Suppressor macrophage treated with lipopolysaccharide for 4 hours (primary cell): ENCODE results near the gene NECTIN1.

Source experiments
- DNase-seq: peaks from one replicate; pipeline ENCODE4 v3.0.0-alpha.2; 2020

The NECTIN1 gene

DNA sequence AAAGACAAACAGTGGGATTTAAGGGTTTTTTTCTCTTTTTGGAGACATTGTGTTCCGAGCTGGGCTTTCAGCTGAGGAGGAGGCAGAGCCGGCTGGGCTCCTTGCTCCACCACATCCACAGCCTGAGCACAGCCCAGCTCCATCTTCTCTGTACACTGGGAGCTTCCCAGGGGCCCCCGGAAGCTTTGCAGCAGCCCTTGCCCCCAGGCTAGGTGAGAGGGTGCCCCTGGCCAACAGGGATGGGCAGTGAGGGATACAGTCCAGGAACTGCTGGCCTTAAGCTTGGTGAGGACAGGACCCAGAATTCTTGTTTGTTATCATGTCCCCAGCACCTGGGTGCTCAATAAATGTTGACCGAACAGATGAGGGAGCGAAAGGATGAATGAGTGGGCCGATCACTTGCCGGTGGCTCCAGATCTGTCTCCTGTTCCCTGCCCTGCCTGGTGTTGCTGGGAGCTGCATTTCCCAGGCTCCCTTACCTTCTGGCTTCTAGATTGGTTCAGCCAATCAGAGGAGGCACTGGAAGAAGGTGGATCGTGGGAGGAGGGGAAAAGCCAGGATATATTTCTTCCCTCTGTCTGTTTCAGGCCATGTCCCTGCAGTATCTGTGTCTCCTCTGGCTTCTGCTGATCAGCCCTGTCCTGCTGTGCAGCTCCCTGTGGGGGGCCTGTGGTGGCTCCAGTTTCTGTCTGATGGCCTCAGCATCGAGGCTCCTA lies 26.5 kb upstream of the NECTIN1 start:
- DNase-seq = no peak

DNA sequence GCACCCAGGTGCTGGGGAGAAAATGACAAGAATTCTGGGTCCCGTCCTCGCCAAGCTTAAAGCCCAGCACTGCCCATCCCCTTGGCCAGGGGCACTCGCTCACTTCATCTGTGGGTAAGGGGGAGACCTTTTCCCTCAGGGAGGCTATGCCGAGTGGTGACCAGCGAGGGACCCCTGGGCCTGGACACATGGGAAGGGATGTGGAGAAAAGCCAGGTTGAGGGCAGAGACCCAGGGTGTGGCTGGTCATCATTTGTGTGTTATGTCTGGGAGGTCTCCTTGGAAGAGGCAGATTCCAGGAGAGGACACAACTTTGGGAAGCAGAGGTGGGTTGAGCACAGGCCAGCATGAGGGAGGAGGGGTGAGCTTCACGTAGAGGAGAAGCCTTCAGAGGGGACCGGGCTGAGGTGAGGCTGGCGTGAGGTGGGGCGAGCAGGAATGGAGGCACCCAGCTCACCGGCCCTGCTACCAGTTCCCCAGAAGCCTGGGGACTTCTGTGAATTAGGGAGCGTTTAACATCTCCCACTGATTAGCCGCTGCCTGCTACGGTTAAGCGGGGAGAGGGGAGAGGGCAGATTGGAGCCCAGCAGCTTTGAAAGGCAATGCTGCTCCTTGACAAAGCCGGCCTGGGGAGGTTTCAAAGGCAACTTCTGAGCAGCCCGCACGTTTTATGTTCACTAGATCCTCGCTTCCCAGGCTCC lies 25.8 kb upstream of the NECTIN1 start:
- no peak for DNase-seq

DNA sequence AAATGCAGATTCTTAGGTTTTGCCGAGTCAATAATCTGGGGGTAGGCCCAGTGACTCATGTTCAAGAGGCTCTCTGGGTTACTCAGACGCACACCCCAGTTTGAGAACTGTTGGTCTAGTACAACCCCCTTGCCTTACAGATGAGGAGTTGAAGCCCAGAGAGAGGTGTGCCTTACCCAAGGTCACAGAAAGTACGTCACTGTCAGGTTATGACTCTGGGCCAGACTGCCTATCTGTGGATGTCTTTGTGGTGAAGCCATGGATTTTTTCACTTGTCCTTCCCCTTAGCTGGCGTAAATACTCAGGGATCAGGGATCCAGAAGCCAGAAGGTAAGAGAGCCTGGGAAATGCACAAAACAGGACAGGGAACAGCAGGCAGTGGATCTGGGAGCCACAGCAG lies 25.2 kb upstream of the NECTIN1 start:
- no peak for DNase-seq

DNA sequence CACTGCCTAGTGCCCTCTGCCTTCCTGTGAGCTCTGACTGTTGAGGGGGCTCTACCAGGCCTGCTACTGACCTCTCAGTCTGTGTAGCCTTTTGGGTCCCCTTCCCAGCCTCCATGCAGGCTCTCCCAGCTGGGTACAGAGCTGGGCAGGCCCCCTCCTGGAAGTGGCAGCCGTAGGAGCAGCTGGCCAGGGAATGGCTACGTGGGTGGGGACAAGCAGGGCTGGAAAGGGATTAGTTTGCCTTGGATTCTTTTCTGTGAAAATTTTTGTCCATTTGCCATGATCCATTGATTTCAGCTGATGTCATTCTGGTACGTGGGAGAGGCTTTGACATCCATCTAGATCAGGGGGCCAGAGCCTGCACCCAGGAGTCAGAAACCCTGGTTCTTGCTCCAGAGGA lies 23.9 kb upstream of the NECTIN1 start:
- no peak for DNase-seq

DNA sequence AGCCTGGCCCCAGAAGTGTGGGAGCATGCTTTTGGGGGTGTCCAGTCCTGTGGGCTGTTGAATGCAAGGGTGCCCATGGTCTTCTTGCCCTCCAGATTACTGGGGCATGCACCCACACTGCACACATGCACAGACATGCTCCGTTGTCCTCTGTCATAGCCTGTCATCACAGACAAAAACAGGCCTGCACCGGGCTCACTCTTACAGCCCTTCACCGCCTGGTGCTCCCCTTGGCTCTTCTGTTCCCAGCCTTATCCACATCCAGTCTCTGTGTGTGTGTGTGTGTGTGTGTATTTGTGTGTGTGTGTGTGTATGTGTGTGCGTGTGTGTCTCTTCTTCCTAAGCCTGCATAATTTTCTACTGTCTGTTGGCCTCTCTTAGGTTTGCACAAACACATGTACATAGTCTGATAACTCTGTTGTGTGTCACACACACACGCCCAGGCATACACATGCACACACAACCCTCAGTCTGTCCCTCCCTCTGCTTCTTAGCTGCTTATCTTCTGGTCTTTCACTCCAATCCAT lies 23.4 kb upstream of the NECTIN1 start:
- DNase-seq = no peak

DNA sequence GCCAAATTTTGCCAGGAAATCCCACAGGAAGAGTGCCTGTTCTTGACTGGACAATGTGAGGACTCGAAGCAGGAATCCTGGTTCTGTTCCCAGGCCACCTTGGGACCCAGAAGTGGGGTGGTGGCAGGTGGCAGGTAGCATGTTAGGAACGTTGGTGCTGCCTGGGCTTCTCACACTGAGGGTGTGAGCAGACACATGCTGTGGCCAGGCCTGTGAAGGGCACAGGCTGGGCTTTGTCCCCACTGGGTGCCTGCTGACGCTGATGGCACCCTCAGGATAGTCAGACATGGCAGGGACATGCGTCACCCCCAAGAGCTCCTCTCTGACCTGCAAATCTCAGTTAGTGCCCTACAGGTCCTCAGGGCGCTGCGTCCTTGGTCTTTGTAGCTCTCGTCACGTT lies 21.1 kb upstream of the NECTIN1 start:
- DNase-seq = no peak

DNA sequence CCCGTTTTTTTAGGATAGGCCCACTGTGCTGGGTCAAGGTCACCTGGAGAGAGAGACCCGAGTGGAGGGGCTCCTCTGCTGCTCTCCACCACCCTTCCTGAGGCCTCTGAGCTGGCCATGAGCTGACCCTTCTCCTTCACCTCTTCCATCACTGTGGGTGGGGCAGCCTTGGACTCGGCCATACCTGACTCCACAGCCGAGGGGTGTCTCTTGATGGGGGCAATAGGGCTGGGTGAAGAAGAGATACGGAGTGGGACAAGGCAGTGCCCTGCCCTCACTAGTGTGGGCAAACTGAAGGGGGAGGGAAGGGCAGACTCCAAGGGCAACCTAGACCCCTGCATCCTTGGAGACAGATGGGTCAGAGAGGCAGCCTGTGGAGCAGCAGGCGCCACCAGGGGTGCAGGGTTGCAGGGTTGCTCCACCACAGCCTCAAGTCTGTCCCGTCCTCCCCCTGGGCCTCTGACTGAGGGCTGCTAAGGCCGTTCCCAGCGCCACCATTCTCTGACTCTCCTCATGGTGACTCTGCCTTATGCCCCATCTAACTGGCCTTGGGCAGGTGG lies 20.1 kb upstream of the NECTIN1 start:
- no peak for DNase-seq

DNA sequence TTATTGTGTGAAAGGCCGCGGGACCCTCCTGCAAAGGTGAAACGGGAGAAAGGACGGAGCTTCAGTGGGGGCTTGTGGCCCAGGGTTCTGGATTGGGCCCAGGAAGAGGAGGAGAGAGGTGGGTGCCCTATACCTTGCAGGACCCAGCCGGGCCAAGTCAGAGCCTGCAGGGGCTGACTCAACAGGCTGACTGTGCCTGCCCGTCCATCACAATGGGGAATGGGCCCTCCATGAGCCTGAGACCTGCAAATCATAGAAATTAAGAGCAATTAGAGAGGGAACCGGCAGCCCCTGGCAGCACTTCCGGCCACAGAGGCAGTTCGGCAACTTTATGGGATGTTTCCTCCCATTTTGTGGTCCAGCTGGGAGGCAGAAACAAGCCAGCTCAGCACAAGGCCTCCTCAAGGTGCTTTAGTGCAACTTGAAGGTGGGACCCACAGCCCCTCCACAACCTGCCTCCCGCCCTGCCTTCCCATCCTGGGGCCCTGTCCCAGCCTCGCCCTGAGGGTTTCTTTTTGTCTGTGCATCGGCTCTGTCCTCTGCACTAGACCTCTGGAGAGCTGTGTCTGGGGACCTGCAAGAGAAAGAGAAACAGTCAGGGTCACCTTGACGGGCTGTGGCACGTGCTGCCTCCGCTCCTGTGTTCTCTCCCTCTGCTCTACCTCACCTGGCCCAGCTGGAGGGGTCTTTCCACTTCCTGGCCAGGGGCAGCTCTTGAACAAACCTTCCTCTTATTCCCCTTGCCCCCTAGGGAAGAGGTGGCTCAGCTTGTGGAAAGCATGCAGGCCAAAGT lies 19.1 kb upstream of the NECTIN1 start:
- DNase-seq = no peak

DNA sequence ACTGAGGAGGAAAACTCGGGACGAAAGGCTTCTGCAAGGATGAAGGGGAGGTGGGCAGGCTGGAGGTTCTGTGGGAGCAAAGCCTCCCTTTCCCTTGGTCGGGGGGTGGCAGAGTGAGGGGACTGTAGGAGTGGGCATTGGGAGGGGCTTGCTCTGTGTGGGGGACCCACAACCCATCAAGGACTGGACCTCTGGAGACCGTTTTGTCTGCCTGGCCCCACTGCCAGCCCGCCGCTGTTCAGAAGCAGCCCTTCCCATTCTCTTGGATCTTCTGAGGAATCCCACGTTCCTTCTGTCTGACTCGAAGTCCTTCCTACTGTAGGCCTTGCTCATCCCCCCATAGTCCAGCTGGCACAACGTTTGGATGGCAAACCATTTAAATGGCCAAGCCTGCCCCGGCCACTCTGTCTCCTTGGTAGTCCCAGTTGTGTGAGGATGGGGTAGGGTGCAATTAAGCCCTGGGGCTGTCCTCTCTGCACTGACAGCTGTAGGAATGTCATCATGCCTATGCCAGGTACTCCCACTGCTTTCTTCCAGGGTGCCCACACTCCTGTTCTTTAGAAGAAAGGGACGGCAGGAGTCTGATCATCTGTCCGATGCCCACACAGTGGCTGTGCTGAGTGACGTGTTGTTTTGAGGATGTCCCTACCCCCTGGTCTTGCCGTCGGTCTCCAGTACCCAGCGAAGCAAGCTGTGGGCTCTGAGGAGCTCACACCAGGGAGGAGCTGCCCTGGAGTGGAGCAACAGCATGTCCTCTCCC lies 17.0 kb upstream of the NECTIN1 start:
- DNase-seq = no peak

DNA sequence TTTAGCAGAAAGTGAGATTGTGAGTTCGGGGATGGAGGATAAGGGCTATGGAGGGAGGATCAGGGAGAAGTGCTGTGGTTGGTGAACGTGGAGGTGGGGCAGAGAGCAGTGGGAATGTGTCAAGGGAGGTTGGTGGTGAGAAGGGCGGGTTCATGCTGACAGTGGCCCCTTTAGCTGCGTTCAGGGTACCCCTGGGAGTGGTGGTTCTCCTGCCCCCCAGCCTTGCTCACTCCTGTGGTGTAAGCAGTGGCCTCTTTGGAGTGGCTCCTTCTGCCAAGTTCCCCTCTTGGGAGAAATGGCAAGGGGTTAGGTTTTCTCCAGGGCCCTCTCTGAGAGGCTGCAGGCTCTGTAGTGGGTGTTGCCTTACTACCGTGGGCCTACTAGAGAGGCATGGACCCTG lies 16.1 kb upstream of the NECTIN1 start:
- DNase-seq = no peak

DNA sequence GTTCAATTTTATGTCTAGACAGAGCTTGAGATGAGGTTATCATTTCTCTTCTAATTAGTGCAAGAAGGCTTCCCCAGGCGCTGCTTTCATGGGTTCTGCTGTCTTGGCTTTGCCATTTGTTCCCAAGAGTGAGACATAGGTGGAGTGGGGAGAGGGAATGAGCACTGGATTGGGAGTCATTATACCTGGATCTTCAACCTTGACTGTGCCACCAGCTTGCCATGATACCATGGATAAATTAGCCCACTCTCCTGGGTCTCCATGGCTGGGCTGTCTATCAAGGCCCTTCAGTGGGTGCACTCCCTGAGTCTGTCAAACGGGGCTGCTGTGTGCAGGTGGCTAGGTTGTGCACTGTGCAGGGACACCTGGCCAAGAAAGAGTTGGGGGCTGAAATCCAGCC lies 15.6 kb upstream of the NECTIN1 start:
- DNase-seq = no peak

DNA sequence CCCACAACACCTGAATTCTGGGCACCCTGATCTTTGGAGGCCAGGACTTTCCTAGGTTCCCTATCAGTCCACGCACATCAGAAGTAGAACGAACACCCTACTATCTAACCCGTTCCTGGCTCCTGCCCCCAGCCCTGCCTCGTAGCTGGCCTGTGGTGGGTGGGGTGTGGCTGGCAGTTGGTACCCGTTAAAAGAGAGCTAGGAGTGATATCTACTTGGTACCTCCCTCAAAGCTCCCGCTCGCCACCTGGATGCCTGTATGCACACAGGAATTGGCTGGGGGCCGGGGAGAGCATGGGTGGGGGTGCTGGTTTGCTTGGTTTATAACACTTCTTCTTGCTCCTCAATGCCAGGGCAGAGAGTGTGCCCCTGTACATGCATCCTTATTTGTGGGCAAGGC lies 14.0 kb upstream of the NECTIN1 start:
- DNase-seq = no peak

DNA sequence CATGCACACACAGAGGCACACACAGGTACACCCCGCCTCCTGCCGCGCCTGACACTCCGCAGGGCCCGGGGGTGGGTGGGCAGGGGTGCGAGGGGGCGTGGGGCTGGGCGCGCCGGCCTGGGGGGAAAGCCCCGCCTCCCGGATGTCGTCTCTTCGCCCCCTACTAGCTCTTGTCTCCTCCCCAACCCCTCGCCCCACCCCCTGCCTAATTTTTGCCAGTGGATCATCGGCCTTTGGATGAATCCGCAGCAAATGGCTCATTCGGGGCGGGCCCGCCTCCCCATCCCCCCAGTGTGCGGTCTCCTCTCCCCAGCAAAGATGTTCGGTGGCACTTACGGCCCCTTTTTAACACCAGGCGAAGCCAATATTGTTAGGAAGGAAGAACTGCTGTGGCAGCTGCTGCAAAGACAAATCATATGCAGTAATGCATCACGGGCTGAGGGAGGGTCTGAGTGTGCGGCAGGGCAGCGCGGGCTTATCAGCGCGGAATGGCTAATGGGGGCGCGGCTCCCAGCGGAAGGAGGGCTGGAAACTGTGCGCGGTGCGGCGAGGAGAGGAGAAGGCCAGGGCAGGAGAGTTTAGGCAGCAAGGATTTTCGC lies 13.4 kb upstream of the NECTIN1 start:
- DNase-seq = no peak

DNA sequence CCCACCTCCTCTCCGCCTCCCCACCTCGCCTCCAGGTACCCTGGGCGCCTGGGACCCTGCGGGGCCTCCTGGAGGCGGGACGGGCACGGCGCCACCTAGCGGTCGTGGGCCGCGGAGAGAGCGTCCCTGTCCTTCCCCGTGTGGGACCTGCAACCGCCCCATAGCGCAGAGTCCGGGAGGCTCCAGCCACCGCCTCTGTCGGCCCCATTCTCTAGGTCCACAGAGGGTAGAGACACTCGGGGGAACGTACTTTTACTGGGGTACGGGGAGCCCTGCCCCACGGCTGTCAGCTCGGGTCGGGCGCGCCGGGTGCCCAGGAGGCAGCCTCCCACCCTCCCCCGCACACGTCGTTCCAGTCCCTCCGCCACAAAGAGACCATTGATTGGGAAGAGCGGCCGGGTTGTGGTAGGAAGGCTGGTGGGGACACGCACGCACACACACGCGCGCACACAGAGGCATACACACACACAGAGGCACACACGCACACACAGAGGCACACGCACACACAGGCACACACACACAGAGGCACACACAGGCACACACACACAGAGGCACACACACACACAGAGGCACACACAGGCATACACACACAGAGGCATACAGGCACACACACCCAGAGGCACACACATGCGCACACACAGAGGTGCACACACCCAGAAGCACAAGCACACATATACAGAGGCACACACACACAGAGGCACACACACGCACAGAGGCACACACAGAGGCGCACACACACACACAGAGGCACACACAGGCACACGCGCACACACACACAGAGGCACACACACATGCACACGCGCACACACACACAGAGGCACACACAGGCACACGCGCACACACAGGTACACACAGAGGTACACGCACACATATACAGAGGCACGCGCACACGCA lies 12.6 kb upstream of the NECTIN1 start:
- DNase-seq = peak; percentile 69

DNA sequence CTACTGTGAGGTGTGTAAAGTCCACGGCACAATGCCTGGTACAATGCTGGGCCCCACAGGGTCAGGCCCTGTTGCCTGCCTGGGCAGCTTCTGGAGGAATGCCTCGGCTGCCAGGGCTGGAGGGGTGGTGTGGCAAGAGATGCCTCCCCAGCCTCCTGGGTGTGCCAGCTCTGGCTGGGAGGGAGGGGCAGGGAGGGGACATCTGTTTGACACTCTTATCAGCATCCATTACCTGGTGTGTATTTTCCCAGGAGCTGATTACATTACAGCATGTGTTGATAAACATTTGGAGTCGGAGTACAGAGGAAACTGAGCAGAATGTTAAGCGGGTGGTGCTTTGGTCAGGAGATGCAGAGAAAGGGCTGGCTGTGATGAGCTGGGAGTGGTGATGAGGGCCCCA lies 11.0 kb upstream of the NECTIN1 start:
- no peak for DNase-seq

DNA sequence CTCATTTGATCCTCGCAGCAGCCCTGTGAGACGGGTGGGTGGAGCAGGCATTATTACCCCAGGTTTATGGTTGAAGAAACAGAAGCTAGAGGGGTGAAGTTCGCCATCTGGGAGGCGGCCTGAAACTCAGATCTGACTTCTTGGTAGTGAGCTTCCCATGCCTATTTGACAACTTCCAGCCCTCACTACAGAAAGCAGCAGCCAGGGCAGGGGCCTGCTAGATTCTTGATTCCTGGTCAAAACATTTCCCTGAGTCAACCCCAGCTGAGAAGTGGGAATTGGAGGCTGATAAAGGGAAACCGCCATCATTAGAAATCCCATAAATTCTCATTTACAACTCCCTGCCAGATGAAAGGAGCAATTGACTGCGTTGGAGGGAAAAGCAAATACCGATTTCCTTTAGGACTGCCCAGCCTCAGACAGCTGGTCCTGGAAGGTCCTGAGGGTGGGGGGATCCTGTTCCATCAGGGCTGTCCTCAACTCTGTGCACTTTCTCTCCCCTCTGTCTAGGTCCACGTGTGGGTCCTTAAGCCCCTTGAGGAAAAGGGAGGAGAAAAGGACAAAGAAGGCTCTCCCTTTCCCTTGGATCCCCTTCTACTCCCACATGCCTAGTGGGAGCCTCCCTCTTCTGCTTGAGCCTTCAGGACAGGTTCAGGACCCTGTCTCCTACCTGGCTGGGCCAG lies 10.2 kb upstream of the NECTIN1 start:
- no peak for DNase-seq

DNA sequence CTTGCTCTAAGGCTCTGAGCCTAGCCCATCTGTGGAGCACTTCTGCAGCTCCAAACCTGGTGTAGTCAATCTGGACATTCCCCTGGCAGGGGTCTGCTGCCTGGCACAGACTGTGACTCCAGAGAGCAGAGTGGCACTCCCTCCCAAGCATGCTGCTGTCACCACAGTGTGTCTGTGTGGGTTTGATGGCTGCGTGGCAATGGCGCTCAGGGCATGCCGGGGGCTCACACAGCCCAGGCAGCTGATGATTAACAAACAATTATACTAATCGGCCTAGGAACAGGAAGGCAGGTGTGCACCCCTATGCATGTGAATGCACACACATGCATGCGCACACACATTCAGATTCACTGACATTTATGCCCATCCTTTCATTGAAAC lies 9.0 kb upstream of the NECTIN1 start:
- DNase-seq = no peak

DNA sequence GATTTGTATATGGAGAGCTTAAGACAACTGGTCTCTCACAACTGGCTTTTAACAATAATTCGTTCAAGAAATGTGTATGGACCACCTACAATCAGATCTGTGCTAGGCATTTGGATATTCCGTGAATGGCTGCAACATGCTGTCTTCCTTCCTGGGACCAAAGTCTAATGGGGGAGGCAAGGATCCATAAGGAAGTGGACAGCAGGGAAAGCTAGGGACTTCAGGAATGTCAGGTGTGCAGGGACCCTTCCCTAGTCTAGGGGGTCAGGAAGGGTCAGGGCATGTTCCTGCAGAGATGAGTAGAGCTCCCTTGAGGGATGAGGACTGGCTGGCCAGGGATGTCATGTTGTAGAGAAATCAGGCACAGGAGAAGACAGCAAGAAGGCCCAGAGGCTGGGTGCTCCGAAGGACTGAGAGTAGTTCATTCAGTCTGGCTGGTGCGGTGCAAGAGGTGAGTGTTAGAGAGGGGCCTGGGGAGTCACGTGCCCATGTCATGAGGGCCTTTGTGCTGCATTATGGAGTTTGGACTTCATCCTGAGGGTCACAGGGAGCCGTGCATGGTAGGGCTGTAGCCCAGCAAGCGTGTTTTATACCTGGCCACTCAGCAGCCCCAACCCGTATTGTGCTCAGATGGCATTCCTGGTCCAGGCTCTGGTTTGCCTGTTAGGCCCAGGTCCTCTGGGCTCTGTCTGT lies 8.5 kb upstream of the NECTIN1 start:
- no peak for DNase-seq

DNA sequence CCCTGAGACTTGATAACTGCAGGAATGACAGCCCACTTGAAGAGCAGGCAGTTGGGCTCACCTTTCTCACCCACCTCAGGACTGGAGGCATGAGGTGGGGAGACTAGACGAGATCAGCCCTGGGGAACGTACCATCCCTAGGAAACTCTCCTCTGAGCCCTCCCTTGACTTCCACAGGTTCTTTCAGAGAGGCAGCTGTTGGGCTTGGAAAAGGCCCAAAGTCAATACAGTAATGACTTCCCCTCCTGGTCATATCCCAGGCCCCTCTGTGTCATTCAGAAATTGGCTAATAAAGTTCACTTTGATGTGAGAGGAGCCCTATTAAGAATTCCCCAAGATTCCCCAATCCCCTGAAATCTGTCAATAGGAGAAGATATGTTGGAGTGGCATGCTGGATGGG lies 5.8 kb upstream of the NECTIN1 start:
- no peak for DNase-seq

DNA sequence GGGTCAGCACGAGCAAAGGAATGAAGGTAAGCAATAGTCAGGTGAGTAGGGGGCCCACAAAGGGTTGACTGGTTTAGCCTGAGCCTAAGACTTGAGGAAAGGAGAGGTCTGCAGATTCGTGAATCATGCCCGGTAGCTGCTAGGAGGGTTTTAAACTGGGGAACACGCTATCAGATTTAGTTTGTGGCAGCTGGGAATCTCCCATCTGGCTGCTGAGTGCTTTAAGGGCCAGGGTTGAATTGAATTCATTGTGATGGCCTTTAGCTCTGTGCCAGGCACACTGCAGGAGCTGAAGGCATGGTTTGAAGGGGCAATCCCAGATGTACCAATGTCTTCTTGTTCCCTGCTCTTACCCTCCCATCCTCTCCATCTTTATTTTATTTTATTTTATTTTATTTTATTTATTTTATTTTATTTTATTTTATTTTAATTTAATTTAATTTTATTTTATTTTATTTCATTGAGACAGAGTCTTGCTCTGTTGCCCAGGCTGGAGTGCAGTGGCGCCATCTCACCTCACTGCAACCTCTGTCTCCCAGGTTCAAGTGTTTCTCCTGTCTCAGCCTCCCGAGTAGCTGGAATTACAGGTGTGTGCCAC lies 1.9 kb upstream of the NECTIN1 start:
- no peak for DNase-seq
